H1 (cell line): Measurements from ENCODE around the gene UGT1A8. TPM values are rescaled to one million over a fixed set of nuclear protein-coding genes. Genes with fewer than 3 reads are reported as not detected.
"Not testable (repeated sequence)": the region's sequence is repeated elsewhere in the genome, so short reads cannot be mapped to it uniquely, and the experiment has no call there.

Experiments
- CTCF ChIA-PET: fragments of 300-600 bp; sonication (Branson Sonifier 250); formaldehyde crosslinking; loops from one replicate; lab custom pipeline; 2021; ENCODE audit not compliant: partially characterized antibody; lab: Charles Lee
- POLR2A ChIA-PET: fragments of 300-600 bp; sonication (Branson Sonifier 250); formaldehyde crosslinking; loops from one replicate; lab custom pipeline; 2021; ENCODE audit warnings: inconsistent platforms; ENCODE audit not compliant: partially characterized antibody; lab: Charles Lee
- DNase-seq, 2 experiments: peaks; one replicate each; pipeline versions ENCODE4 v3.0.0 to v3.0.0-alpha.2; 2010 to 2022; ENCODE audit warnings: low spot score in 2 of 2, low read depth in 1 of 2, mixed read lengths in 1 of 2
- FAIRE-seq: peaks from 2 replicates; lab custom pipeline; 2011; peaks lifted over from hg19 to GRCh38; lab: Jason Lieb, UNC
- H2AFZ ChIP-seq: 2 replicates; pipeline ENCODE4 v1.8.1; 2012; ENCODE audit warnings: low read length, inconsistent platforms
- H2AK5ac ChIP-seq: 2 replicates; pipeline ENCODE4 v1.6.1; 2013; ENCODE audit warnings: low read depth, low read length
- H2BK120ac ChIP-seq: replicated peaks from 2 replicates; pipeline ENCODE3; 2013; ENCODE audit warnings: low read depth, low read length, inconsistent platforms
- H2BK12ac ChIP-seq: 2 replicates; pipeline ENCODE4 v1.6.1; 2013; ENCODE audit warnings: low read depth, low read length
- H2BK15ac ChIP-seq: 2 replicates; pipeline ENCODE4 v1.6.1; 2013; ENCODE audit warnings: low read length
- H2BK20ac ChIP-seq: 2 replicates; pipeline ENCODE4 v1.6.1; 2013; ENCODE audit warnings: low read length
- H2BK5ac ChIP-seq: 2 replicates; pipeline ENCODE4 v1.6.1; 2013; ENCODE audit warnings: low read depth, low read length
- H3K14ac ChIP-seq: 2 replicates; pipeline ENCODE4 v1.6.1; 2013; ENCODE audit warnings: inconsistent platforms; ENCODE audit not compliant: insufficient read length
- H3K18ac ChIP-seq: 2 replicates; pipeline ENCODE4 v1.6.1; 2013; ENCODE audit warnings: low read length; ENCODE audit errors: extremely low read depth
- H3K23ac ChIP-seq: 2 replicates; pipeline ENCODE4 v1.6.1; 2013; ENCODE audit warnings: inconsistent platforms; ENCODE audit not compliant: insufficient read length
- H3K23me2 ChIP-seq: 2 replicates; pipeline ENCODE4 v1.6.1; 2013; ENCODE audit warnings: low read depth, low read length
- H3K27ac ChIP-seq: 2 replicates; pipeline ENCODE4 v1.6.1; 2011; ENCODE audit warnings: low read depth, low read length, inconsistent platforms
- H3K27me3 ChIP-seq, 4 experiments: replicated peaks in 1 of 4; 1 replicate in 1 of 4; 2 replicates in 3 of 4; pipeline versions ENCODE4 v1.6.1 to v1.8.1; 2011 to 2013; ENCODE audit warnings: low read length in 3 of 4, mild to moderate bottlenecking in 3 of 4, inconsistent platforms in 2 of 4, mixed read lengths in 2 of 4, moderate library complexity in 1 of 4; ENCODE audit not compliant: control insufficient read depth in 3 of 4, insufficient read depth in 3 of 4; ENCODE audit errors: extremely low read depth in 1 of 4
- H3K36me3 ChIP-seq, 4 experiments: 2 replicates each; pipeline versions ENCODE4 v1.6.1 to v1.8.1; 2011 to 2013; ENCODE audit warnings: mild to moderate bottlenecking in 4 of 4, low read length in 3 of 4, moderate library complexity in 2 of 4, control low read depth in 1 of 4, inconsistent platforms in 1 of 4; ENCODE audit not compliant: insufficient read depth in 4 of 4, control insufficient read depth in 2 of 4
- H3K4ac ChIP-seq: replicated peaks from 2 replicates; pipeline ENCODE3; 2013; ENCODE audit warnings: low read length, low read depth, mixed read lengths, inconsistent platforms; ENCODE audit not compliant: insufficient read length
- H3K4me1 ChIP-seq, 4 experiments: replicated peaks in 1 of 4; 1 replicate in 1 of 4; 2 replicates in 3 of 4; pipeline versions ENCODE4 v1.6.1 to v1.8.1; 2011 to 2013; ENCODE audit warnings: low read length in 3 of 4, inconsistent platforms in 2 of 4, mixed read lengths in 1 of 4; ENCODE audit not compliant: insufficient read depth in 4 of 4, control insufficient read depth in 3 of 4
- H3K4me2 ChIP-seq, 2 experiments: 2 replicates each; pipeline versions ENCODE4 v1.6.1 to v1.8.1; 2011 to 2013; ENCODE audit warnings: low read depth in 2 of 2, low read length in 2 of 2, control low read depth in 1 of 2, inconsistent platforms in 1 of 2, mild to moderate bottlenecking in 1 of 2; ENCODE audit not compliant: insufficient read depth in 1 of 2
- H3K4me3 ChIP-seq, 4 experiments: fragments of 200-600, 300-600 bp in 1 of 4; sonication (generic), shearing (Covaris generic), sonication (Bioruptor Twin) in 1 of 4; 2 replicates each; pipeline versions ENCODE4 v1.5.1 to v1.8.1; 2011 to 2016; ENCODE audit warnings: low read length in 4 of 4, low read depth in 3 of 4, control low read depth in 2 of 4, inconsistent platforms in 2 of 4, mild to moderate bottlenecking in 2 of 4, mixed read lengths in 1 of 4, moderate library complexity in 1 of 4; ENCODE audit not compliant: insufficient read depth in 2 of 4; ENCODE audit errors: extremely low read depth in 1 of 4
- H3K56ac ChIP-seq: replicated peaks from 2 replicates; pipeline ENCODE3; 2013; ENCODE audit warnings: low read depth, mild to moderate bottlenecking, mixed read lengths, low read length, inconsistent platforms; ENCODE audit not compliant: insufficient read length
- H3K79me1 ChIP-seq: 2 replicates; pipeline ENCODE4 v1.6.1; 2013; ENCODE audit warnings: low read depth, low read length, control low read depth
- H3K79me2 ChIP-seq, 2 experiments: 2 replicates each; pipeline versions ENCODE4 v1.6.1 to v1.8.1; 2012 to 2013; ENCODE audit warnings: low read length in 2 of 2, mild to moderate bottlenecking in 2 of 2, inconsistent platforms in 1 of 2; ENCODE audit not compliant: insufficient read depth in 2 of 2, control insufficient read depth in 1 of 2
- H3K9ac ChIP-seq, 4 experiments: replicated peaks in 1 of 4; 1 replicate in 1 of 4; 2 replicates in 3 of 4; pipeline versions ENCODE4 v1.6.1 to v1.8.1; 2011 to 2013; ENCODE audit warnings: low read depth in 3 of 4, low read length in 3 of 4, control low read depth in 2 of 4, mild to moderate bottlenecking in 2 of 4, moderate library complexity in 2 of 4, inconsistent platforms in 1 of 4; ENCODE audit errors: extremely low read depth in 1 of 4
- H3K9me3 ChIP-seq, 2 experiments: 2 replicates each; pipeline versions ENCODE4 v1.6.1 to v1.8.1; 2012 to 2013; ENCODE audit warnings: mild to moderate bottlenecking in 2 of 2, moderate library complexity in 2 of 2, control low read depth in 1 of 2, inconsistent platforms in 1 of 2, low read depth in 1 of 2, low read length in 1 of 2, mixed read lengths in 1 of 2; ENCODE audit not compliant: insufficient read depth in 2 of 2
- H4K20me1 ChIP-seq, 2 experiments: replicated peaks in 1 of 2; 2 replicates each; pipeline versions ENCODE3 to v1.8.1; 2011 to 2013; ENCODE audit warnings: inconsistent platforms in 2 of 2, low read length in 2 of 2, mild to moderate bottlenecking in 1 of 2; ENCODE audit not compliant: insufficient read depth in 2 of 2, control insufficient read depth in 1 of 2
- H4K5ac ChIP-seq: 2 replicates; pipeline ENCODE4 v1.6.1; 2013; ENCODE audit warnings: low read length, low read depth, mixed read lengths, inconsistent platforms; ENCODE audit not compliant: insufficient read length
- H4K8ac ChIP-seq: 2 replicates; pipeline ENCODE4 v1.8.0; 2013; ENCODE audit warnings: mild to moderate bottlenecking, moderate library complexity, low read length, inconsistent platforms; ENCODE audit not compliant: insufficient read depth; ENCODE audit errors: extremely low read depth
- H4K91ac ChIP-seq: replicated peaks from 2 replicates; pipeline ENCODE3; 2013; ENCODE audit warnings: low read length, mixed read lengths, inconsistent platforms; ENCODE audit not compliant: insufficient read length
- WGBS, 2 experiments: shearing (Covaris generic) in 1 of 2; methylation state at CpG; one replicate each; pipeline versions ENCODE4 v1.1.6 to v1.1.7; 2013 to 2015; ENCODE audit warnings: low lambda C conversion rate in 2 of 2, mixed read lengths in 2 of 2, inconsistent platforms in 1 of 2, low coverage in 1 of 2, missing lambda C conversion rate in 1 of 2; ENCODE audit not compliant: insufficient replicate concordance in 2 of 2, insufficient coverage in 1 of 2, insufficient read length in 1 of 2; ENCODE audit errors: extremely low coverage in 1 of 2, missing lambda C conversion rate in 1 of 2; 5-methylcytosine and 5-hydroxymethylcytosine counted together
- polyA plus RNA-seq, 7 experiments: library from polyadenylated mRNA; depleted of rRNA in 3 of 7; stranded (reverse) in 5 of 7; unstranded in 2 of 7; fragments of >200 nt in 5 of 7; fragments of 200-250 nt in 2 of 7; gene quantifications; 1 replicate in 5 of 7; 2 replicates in 1 of 7; 4 replicates in 1 of 7; pipeline versions ENCODE4 v1.2.1 to v1.2.3, GENCODE V29; 2011 to 2013; ENCODE audit warnings: missing spikeins in 2 of 7, mixed read lengths in 2 of 7
- total RNA-seq: library from RNA; stranded (reverse); fragmentation: NEBNext Ultra II Directional; extraction: Animal tissue kit (Norgen Biotek cat#: 25700); gene quantifications from 2 replicates; pipeline ENCODE4 v1.2.1, GENCODE V29; 2021

Gene UGT1A8
- total and polyA plus RNA-seq, 2 of the 8 experiments (the other 6 are each of a cell fraction or from before 2014, with no cell fraction given): not detected

GRCh38 chr2:233751212-233752009 is 134.0 kb downstream of the UGT1A8 start:
- H3K9ac ChIP-seq, H3K36me3 ChIP-seq, H4K8ac ChIP-seq, H3K79me1 ChIP-seq, H2BK120ac ChIP-seq, H3K4ac ChIP-seq, DNase-seq, H4K5ac ChIP-seq, H2BK15ac ChIP-seq, H3K4me2 ChIP-seq, H3K27me3 ChIP-seq, POLR2A ChIA-PET, H3K4me1 ChIP-seq, H3K14ac ChIP-seq, H2AFZ ChIP-seq, H2BK12ac ChIP-seq, H3K27ac ChIP-seq, H3K79me2 ChIP-seq, H2BK5ac ChIP-seq, FAIRE-seq, H3K4me3 ChIP-seq, H2BK20ac ChIP-seq, H3K23me2 ChIP-seq, H2AK5ac ChIP-seq, H3K23ac ChIP-seq, H3K18ac ChIP-seq, H4K91ac ChIP-seq, H3K56ac ChIP-seq, H4K20me1 ChIP-seq: not testable (repeated sequence)
- 78% methylated on average over 2 of the region's 2 CpGs; no CpG with 5 or more reads in 1 of the 2 experiments for WGBS, 2 experiments
- peaks cover 21 to 33% of the 10 kb centered on the region in 2 experiments for H3K9me3 ChIP-seq
- CTCF ChIA-PET: interaction anchor here (1.3 kb wide), 1 partner anchor 9 kb away, joined by 4 read pairs; the partner anchor contains the start of gene UGT1A1
